HG03469 (cell line): ENCODE data around the gene RABL3.
"Not testable (repeated sequence)": the region's sequence is repeated elsewhere in the genome, so short reads cannot be mapped to it uniquely, and the experiment has no call there.

Experiments
- ATAC-seq: cut with Tn5 transposase; IDR thresholded peaks from one replicate; pipeline ENCODE4 v1.9.1; 2021; ENCODE audit warnings: mild to moderate bottlenecking, moderate library complexity, moderate number of reproducible peaks; ENCODE audit not compliant: unreplicated experiment

RABL3 gene

DNA sequence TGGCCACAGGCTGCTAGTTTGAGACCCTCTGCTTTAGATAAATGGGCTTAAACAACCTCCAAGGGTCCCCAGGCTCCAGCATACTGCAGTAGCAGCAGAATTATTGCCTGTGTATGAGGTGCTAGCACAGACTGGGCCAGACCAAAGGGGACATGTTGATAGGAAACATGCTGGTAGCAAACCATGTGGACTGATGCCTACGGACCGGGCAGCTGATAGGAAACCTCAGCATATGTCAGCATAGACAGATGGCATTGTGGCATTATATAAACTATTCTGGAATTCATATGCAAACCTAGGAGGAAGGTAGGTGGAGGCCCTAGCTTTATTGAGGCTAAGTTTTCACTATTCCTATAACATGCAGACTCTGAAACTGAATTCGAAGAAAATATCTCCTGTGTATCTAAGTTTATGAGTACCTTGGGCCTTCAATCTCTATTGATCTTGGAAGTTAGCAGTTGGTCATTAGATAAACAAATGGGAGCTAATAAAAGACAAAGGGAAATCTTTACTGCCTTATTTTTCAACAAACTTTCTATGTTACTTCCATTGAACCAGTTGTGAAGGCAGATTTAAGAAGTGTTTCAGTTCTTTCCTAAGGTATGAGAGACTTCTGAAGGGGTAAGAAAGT, 58.5 kb downstream of the RABL3 start:
- no peak for ATAC-seq

DNA sequence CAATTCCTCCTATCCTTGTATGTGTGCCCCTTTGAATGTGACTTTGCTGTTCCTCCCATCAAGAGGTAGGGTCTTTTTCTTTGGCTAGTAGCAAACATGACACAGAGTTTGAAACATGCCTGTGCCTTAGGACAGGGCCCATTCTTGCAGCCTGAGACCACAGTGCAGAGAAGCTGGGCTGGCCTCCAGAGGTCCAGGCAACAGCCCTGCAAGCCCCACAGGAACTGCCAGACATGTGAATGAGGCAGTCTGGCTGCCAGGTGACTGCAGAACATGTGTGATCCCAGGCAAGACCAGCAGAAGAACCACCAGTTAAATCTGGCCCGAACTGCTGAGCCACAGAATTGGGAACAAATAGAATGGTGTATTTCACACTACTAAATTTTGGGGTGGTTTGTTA, 59.1 kb downstream of the RABL3 start:
- ATAC-seq: no peak

DNA sequence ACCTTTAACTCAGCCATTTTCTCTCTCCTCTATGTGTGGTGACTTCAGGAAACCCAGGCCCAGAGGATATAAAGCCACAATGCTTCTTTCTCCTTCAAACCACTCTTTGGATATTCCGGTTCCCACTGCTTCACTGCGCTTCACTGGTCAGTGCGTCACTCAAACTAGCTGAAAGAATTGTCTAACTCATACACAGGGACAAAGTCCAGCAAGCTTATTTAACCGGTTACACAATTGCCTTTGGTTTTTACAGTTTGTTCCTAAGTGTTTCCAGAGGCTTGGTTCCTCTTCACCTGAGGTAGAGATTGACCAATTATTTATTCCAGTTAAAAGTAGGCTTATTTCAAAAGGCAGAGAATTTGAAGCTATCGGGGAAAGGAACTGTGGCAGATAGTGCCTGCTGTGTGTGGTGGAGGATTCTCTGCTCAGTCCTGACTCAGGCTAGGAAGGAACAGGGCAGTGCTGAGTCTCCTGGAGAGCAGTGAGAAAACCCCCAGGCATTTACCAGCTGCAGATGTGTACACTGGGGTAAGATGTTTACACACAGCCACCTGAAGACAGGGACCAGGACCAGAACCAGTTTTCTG, 60.1 kb downstream of the RABL3 start, which contains the start of gene HGD:
Gene HGD (minus strand): TSS at position 145 of the 587 bp plus-strand sequence. CDS start 128 bp downstream, at position 17.
- no peak for ATAC-seq

DNA sequence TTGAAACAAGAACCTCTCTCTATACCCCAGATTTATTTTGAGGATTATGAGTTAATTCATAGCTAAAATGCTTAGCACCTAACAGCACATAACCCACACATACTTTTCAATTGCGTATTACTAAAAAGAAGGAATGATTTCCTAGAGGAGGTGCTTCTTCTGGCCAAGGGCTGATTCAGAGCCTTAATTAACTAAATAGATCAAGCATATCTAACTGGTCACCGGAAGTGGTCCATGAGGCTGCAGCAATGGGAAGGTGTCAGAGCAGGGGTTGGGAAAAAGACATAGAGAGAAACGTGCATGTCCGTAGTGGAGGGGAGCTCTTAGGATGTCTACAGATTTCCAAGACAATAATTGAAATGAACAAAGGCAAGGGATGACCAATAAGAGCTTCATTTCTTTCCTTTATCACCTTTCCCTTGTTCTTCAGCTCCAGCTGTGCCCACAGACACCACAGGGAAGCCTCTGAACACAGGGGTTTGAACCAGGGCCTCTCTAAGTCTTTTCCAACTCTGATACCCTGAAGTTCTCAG, 60.7 kb downstream of the RABL3 start:
- ATAC-seq: no peak

DNA sequence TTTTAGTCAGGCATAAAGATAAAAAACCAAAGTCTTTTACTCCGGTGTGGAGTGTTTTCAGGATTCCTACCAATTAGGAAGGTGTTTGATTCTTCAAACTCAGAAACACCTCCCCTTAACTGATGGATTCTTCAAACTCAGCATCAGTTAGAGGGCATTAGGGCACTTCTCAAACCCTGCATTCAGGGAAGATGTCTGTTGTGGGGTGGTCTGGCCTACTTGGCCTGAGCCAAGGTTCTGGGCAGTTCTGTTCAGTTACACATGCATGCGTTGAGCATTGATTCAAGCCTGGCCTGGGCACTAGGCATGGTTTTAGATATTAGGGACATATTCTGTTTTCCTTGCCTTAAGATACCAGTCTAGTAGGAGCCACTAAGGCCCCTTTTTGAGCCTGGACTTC, 61.3 kb downstream of the RABL3 start:
- no peak for ATAC-seq

DNA sequence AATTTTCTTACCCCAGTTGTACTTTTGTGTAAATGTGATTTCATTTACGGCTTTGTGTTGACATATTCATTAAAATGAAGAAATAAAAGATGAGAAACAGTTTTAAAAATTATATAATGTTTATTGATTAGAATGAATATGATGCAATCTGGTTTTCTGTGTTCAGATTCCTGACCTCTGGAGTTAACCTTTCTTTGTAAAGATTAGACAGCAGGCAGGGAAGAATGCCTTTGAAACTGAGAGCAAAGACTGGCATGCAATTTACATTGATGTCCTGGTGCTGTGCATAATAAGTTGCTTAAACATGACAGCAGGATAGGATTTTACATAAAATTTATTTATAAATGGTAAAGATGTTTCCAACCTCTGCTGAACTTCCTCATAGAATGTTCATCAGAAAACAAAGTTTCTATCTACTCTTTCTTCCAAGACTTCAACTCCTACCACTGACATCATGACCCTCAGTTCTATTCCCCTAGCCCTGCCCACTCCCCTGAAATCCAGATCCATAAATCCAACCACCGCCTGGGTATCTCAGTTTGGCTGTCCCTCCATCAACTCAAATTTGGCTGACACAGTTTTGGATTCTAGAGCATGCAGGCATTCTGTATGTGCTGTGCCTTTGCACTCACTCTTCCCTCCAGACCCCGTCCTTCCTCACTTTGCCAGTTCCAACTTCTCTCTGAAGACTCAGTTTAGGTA, 62.0 kb downstream of the RABL3 start:
- no peak for ATAC-seq

DNA sequence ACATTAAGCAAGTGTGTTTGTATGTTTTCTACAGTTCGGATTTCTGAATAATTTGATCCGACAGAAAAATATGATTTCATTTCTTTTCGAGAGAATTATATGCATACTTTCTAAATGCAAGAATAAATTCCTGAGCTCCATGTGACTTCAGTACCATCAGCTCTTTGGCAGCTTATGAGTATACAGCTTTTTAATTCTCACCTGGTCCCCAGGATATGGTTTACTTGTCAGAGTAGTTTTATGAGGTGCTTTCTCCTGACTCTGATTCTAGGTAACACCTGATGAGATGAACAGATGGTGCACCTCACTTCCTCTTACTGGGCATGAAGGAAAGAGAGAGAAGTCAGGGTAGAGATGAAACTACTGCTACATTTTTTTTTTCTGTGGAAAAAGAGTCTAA, 63.3 kb downstream of the RABL3 start:
- peak; percentile 41 for ATAC-seq

DNA sequence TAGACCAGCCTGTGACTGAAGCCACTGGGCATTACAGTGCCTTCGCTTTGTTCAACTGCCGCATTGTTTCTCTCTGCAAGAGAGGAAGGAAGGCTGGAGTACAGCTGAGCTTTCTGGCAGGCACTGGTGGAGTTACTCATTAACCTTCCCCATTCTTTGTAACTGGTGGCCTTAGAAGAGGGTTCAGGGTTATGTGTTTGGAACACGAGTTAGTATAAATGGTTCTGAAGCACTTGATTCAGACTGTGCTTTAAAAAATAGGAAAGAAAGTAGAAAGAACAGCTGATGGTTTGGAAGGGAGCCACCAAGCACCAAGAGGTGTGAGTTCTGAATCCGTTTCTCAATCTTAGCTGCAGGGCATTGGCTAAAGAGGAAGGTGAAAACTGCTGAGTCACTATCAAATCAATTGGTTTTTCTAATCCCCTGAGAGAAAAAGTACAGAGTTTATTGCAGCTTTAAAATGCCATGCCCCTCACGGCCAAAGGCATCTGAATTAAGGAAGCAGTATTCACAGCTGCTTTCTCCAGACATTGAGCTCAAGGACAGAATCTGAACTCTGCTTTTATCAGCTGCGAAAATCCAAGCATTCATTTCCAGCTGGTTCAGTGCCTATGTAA, 63.9 kb downstream of the RABL3 start:
- peak; percentile 67 for ATAC-seq

DNA sequence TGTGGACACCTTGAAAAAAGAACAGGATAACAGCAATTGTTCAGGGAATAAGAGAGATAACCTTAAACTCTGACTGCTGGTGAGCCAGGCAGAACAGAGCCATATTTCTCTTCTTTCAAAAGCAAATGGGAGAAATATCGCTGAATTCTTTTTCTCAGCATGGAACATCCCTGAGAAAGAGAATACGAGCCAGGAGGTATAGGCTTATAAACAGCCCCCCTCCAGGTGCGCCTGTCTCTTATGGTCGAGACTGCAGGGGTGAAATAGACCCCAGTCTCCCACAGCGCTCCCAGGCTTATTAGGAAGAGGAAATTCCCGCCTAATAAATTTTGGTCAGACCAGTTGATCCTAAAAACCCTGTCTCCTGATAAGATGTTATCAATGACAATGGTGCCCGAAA, 65.1 kb downstream of the RABL3 start:
- ATAC-seq: not testable (repeated sequence)

DNA sequence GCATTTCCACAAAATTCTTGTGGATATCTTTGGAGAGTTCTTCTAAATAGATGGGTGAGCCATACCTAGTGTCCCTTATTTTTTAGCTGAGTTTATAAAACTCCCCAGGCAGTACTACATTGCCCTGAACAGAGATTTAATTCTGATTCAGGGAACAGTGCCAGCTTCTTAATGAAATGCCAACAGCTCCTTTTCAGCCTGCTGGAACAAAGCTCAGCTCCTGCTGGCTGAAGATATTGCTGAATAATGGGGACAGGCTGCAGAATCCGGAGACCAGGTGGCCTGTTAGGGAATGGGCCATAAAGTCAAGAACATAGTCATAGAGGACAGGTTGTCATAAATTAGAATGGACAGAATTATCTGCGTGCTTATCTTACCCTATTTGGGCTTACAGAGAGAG, 69.2 kb downstream of the RABL3 start:
- ATAC-seq: no peak

DNA sequence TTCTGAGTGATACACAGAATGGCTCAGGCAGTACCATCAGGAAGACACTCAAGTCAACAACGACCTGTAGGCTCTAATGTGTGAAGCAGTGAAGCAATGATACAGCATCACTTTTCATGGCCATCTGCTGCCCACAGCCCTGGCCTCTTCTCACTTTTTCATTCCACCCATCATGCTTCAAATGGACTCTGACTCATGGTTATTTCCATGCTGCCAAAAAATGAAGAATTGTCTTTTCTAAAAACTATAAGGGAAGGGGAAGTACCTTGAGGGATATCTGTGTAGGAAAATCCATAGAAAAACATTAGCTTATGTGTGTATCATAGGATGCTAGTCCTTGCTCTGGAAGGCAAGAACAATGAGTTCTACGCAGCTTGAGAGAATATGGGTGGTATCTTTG, 71.7 kb downstream of the RABL3 start:
- ATAC-seq: no peak

DNA sequence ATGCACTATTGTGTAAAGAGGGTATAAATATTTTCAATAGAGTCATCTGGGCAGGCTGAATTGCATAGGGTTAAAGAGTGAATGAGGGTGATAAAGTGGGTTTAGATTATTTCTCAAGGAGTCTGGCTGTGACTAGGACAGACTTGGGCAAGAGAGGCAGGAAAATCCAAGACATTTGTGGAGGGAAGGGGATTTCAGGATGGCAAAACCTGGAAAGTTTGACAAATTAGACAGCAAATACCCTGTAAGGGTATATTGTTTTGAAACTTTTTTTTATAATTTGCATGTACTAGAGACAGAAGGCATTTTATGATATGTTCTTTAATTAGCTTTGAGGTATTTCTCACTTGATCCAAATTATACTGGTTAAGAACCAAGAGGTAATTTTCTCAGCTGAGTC, 77.4 kb downstream of the RABL3 start:
- ATAC-seq: no peak

DNA sequence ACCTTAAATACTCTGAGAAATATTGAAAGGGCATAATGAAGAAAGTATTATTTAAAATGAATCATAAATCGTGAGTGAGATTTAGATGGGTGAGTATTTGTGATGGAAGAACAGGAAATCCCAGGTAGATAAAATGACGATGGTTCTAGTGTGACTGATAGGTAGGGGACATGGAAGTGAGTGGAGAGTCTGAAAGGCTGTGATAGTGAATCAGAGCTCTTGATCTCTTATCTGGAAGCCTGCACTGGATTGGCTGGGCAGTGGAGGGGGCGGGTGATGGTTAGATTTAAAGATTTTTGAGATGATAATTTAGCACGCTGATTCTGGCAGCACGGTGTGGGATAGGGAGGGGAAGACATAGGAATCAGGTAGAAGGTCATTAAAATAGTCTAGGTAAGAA, 80.4 kb downstream of the RABL3 start:
- no peak for ATAC-seq

DNA sequence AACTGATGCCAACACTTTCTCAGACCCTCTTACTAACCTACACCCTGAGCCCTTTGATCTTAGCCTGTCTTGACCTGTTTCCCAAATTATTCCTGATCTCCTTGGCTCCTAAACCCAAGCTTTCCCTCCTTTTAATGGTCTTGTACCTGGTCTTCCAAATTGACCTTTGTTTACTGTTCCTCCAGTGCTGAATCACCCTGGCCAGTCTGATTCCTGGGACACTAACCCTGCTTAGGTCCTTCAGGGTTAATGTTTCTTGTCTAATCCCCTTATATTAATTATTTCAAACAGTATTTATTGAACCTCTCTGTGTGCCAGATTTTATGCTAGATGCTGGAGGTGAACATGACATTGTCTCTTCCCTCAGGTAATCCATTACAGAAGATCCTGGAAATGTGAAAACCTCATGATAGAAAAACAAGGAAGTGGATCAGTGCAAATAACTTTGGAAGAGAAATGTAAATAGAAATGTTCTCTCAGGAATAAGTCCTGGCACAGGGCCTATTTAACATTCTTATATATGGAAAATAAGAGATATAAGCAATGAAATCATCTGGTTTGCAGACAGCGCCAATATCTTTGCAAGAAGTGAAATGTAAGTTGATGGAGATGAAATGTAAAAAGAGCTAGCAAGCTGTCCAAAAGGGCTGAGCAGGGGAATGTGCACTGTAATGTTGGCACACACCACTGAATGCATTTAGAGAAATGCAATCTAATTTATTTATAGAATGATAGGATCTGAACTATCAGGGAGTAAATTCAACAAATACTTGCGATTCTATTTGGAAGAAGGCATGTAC, 81.0 kb downstream of the RABL3 start:
- ATAC-seq: no peak

DNA sequence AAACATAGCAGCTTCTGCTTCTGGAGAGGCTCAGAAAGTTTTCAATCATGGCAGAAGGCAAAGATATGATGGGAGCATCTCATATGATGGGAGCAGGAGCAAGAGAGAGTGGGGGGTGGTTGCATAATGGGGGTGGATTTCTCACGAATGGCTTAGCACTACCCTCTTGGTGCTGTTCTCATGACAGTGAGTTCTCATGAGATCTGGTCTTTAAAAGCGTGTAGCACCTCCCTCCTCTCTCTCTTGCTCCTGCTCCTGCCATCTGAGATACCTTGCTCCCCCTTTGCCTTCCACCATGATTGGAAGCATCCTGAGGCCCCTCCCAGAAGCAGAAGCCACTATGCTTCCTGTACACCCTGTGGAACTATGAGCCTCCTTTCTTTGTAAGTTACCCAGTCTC, 82.5 kb downstream of the RABL3 start:
- no peak for ATAC-seq

DNA sequence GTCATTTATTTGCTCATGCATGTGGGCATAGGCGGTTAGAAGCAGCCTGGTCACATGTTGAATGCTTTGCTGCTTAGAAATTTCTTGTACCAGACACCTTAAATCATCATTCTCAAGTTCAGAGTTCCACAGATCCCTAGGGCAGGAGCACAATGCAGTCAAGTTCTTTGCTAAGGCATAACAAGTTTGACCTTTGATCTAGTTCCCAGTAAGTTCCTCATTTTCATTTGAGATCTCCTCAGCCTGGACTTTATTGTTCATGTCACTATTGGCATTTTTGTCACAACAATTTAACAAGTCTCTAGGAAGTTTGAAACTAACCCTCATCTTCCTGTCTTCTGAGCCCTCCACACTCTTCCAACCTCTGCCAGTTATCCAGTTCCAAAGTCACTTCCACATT, 83.0 kb downstream of the RABL3 start:
- ATAC-seq: no peak

DNA sequence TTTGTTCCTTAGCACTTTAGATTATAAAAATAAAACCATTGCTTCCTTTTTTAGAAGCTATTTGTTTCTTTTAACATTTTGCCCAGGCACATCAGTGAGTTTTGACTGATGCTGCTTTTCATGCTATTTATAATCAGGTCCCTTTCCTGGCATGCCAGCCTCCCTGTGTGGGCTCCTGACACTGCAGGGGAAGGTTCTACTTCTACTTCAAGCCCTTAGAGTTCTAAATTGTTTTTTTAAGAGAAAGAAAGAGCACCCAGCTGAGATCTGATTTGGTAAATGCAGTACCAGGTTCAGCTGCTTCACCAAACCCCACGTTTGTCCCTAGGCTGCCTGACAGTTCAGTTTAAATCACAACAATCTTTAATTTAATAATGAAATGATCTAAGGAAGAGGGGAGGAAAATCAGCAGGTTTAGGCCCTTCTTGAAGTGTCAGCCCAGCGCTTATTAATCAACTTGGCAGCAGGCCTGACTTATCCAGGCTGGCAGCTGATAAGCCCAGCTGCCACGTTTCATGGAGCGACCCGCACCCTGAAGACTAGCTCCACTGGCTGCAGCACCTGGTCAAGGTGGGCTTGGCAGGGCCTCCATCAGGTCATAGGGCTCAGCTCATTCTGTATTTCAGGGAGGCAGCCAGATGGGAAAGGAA, 89.3 kb downstream of the RABL3 start:
- no peak for ATAC-seq

DNA sequence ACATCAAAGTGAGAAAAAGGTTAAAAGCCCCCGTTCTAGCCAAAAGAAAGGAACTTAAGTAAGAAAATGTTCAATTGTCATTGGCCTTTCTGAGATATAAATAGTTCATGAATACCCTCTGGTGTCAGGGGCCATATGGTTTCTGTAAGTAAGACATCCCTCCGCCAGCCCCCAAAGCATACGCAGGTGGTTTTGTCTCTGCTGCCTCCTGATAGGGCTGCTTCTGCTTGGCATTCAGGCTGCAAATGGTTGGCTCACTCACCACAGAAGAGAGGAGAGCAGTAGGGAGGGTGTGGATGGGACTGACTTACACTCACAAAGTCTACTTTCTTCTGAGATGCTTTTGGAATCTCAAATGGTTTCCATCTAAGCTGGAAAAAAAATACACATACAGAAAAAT, 90.0 kb downstream of the RABL3 start:
- ATAC-seq: no peak

DNA sequence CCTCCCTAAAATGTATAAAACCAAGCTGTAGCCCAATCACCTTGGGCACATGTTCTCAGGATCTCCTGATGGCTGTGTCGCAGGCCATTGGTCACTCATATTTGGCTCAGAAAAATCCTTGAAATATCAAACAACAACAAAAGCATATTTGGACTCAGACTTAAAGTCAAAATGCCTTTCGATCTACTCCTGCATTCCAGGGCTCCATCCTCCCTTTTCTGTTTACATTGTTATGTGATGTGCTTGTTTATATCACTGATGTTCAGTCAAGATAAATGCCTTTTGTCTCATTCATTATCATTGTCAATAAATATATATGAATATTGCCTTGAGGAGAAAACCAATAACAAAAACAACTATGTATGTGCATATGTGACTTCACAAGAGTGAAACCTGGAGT, 92.0 kb downstream of the RABL3 start:
- no peak for ATAC-seq

DNA sequence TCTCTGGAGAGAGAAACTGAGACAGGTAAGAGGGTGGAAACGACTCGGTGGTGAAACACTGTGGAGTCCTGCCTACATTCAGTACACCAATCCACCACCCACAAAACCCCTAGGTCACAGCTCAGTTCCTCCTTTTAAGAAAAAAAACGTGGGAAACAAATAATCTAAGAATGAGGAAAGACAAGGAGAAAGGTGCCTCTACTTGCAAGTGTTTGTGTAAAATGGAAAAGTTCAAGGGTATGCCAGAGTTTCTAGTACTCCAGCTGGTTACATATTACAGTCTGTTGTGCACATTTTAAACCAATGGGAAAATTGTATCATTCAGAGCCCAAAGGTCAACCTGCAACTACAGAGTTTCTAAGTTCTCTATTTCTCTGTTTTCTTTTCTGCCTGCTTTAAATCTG, 92.5 kb downstream of the RABL3 start:
- no peak for ATAC-seq
